Skin epidermis (tissue), 12 donors: ENCODE measurements around the gene FAM135A.

Experiments
- H3K27ac ChIP-seq, 21 experiments: fragments of 200-600 bp; sonication (generic) in 11 of 21; one replicate each; pipeline ENCODE4 v1.5.0; 2020; ENCODE audit warnings: mild to moderate bottlenecking in 3 of 21, inconsistent platforms in 2 of 21, moderate library complexity in 2 of 21
- H3K4me3 ChIP-seq, 7 experiments: fragments of 200-600 bp; sonication (generic) in 2 of 7; one replicate each; pipeline ENCODE4 v1.5.0; 2020; ENCODE audit warnings: inconsistent platforms in 2 of 7, mild to moderate bottlenecking in 2 of 7, moderate library complexity in 1 of 7

FAM135A gene

DNA sequence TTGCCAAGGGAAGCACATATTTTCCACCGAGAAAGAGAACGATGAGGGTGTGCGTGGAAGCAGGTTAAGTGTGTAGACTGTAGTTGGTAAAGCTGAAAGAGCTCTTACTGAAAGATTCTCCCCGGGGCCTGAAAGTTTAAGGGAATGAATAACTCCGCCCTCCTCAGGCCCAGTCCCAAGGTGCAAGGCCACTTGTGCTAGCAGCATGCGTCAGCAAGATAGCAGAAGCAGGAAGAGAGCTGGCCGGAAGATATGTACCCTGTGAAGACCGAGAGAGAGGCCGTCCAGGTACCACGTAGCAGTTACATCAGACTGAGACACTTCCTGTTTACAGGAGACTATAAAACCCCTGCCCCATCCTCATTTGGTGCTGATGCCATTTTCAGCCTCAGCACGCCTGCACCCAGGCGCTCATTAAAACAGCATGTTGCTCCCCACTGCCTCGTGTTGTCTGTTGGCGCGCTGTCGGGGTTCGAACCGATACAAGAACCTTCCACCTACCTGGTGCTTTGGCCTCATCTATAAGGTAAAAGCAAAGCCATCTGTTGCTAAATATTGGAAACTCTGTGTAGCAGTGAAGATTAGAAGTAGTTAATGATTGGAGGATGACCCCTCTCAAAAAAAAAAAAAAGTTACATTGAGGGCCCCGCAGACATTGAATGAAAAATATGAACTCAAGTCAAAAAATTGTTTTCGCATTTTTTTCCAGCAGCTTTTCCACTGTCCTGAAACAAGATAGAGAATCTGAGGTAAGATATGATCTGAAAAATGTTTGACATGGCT lies 18.6 kb upstream of the FAM135A start:
- Histone ChIP-seq H3K4me3 (no peak overlapping the region), H3K27ac (peak overlapping the region in 1 of 21 experiments; percentile 30)

DNA sequence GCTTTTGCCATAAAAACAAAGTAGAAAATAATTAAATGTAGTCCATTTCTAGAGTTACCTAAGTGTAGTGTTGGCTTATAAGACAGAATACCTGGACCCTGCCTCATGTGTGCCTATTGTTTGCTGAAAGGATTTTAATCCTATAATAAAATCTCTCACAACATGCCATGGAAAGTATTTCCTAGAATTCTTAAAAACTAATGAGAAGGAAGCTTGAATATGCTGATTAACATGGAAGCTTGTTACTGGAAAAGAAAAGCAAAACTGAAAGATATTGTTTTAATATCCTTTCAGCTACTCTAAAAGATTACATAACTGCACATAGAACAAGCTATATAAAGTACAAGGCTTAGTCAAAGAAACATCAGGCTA lies 18.0 kb upstream of the FAM135A start:
- Histone ChIP-seq H3K4me3 (no peak overlapping the region), H3K27ac (peak overlapping the region in 1 of 21 experiments; percentile 30)

GRCh38 chr6:70396163-70396562 lies 17.1 kb upstream of the FAM135A start:
- peak overlapping the region in 15 of 21 experiments; percentile 2 to 86 (median 55) for H3K27ac ChIP-seq
- H3K4me3 ChIP-seq = no peak overlapping the region

DNA sequence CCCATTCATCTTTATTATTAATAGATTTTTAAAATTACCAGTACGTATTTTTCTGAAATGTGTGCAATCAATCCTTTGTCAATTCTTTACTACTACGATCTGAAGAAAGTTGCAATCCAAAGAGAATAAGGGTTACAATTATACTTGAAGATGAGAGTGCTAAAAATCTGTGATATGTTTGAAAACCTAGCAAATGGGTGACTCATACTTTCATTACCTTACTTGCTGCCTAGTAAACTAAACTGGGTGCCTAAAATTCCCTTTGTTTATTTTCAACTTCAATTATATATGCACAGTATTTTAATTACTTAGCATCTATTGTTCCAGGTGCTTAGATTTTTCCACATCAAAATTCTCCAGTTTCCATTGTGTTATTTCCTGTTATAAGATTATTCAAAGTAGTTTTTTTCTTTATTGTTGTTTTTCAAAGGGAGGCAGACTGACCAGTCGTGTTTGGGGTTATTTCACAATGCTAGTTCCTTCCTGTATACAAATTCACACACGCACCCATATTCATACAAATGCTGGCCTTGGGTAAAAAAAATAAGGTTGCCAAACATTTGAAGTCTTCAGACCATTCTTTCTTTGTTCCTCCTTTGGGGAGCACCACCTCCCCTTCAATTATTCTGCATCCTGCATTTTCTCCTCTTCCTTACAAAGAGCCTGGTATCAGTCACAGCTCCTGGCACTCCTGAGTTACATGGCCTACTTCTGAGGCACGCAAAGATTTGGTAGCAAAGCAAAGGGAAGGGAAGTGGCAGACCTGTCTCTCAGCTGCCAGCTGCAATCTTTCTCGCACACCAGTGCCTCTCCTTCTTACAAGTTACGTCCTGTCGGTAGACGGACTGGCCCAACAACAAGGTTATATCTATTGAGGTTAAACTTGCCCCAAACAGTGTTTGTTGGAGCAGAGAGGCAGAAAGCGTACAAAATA lies 16.2 kb upstream of the FAM135A start:
- Histone ChIP-seq H3K4me3 (no peak overlapping the region), H3K27ac (peak overlapping the region in 20 of 21 experiments; percentile 11 to 86 (median 69))

- Histone ChIP-seq H3K27ac (peak overlapping the region in 19 of 21 experiments; percentile 22 to 86 (median 67)), H3K4me3 (no peak overlapping the region)
Observed at GRCh38 chr6:70398783-70399728, 14.3 kb upstream of the FAM135A start.

DNA sequence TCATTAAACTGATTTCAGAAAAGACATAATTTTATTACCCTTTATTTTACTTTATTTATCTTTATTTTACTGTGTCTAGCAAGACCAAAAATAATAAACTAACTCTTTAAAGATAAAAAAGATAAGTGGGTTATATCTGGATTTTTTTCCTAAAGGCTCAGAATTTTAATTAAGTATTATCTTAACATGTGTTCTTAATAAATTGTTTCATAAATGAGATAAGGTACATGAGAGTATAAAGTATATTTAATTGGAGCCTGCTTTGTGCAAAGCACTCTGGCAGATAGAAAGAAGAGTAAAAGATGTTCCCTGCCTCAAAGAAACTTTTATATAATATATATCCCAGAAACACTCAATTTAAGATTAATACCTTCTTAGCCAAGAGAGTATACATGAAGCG lies 8.7 kb upstream of the FAM135A start:
- no peak overlapping the region for H3K4me3 ChIP-seq
- no peak overlapping the region for H3K27ac ChIP-seq

GRCh38 chr6:70409216-70409615 lies 4.1 kb upstream of the FAM135A start:
- Histone ChIP-seq H3K27ac (no peak overlapping the region), H3K4me3 (no peak overlapping the region)

DNA sequence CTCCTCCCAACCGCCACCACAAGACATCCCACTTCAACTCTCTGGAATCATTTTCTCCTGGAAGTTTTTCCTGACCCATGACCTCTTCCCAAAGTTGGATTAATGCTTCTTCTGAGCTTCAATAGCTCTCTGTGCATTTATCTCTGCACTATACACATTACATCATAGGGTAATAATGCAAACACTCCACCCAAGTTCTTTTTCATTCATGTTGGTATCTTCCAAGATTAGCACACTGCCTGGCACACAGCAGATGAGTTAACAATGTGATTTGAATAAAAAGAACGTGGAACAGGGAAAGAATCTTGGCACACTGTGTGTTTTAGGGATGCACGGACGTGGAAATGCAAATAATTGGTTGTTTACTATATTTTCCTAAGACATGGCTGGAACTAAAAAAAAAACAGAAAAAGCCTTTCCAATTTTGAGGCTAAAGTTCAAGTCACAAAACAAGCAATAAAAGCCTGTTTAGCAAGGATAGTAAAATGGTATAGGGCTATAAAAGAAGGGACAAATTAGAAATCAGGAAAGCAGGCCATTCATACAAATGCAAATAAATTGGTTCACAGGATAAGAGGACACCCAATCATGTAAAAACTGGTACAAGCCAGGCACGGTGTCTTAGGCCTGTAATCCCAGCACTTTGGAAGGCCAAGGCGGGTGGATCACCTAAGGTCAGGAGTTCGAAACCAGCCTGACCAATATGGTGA lies 1.6 kb upstream of the FAM135A start:
- Histone ChIP-seq H3K4me3 (no peak overlapping the region), H3K27ac (no peak overlapping the region)

DNA sequence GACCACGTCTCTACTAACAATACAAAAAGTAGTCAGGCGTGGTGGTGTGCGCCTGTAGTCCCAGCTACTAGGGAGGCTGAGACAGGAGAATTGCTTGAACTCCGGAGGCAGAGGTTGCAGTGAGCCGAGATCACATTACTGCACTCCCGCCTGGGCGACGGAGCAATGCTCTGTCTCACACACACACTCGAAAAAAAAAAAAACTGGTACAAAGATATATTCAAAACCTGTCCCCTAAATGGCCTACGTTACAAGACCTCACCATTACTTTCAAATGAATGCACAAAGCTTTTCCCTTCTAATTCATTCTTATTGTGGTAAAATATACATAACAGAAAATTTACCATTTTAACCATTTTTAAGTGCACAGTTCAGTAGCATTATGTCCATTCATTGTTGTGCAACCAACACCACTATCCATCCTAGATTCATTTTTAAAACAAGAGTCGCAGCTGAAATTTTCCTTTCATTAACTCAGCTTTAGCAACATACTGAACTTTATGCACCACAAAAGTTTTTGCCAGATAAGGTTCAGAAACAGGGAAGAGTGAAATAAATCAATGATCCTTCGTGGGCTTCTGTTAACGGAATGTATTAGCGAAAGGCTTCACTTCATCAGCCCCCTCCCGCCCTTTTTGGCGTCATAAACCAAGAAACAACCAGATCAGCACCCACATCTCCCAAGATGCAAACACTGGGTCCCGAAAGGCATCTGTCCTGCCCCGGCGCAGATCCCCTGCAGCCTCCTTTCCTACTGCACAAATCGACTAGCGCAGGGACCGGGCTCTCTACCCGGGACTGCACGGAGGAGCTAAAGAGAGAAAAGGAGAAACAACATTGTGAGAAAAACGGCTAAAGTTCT lies 825 bp upstream of the FAM135A start:
- H3K27ac ChIP-seq = peak overlapping the region in 20 of 21 experiments; percentile 24 to 95 (median 88)
- peak overlapping the region; percentile 81 to 97 (median 89) for H3K4me3 ChIP-seq

- H3K27ac ChIP-seq = peak overlapping the region; percentile 27 to 95 (median 88)
- H3K4me3 ChIP-seq = peak overlapping the region; percentile 81 to 97 (median 89)
Observed at GRCh38 chr6:70413992-70414494, 735 bp downstream of the FAM135A start.

DNA sequence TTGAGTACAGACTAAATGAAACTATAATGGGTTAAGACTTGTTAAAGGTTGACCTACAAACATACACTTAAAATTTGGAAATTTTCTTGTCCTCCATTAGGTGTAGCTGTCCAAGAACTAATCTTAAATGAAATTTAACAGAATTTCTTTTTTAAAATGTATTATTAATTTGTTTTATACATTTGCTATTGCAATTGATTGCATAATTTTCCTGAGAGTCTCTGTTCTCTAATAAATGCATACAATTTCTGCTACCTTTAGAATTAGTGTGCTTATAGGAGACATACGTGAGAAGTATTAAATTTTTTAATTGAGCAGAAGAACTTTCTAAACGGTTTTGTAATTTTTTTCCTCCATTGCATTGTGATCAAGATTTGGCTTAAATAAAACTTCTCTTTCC lies 1.5 kb downstream of the FAM135A start:
- H3K27ac ChIP-seq = peak overlapping the region in 3 of 21 experiments; percentile 90 to 94 (median 90)

GRCh38 chr6:70415247-70415646 lies 1.9 kb downstream of the FAM135A start:
- Histone ChIP-seq H3K27ac (peak overlapping the region in 1 of 21 experiments; percentile 90), H3K4me3 (peak overlapping the region in 1 of 7 experiments; percentile 83)

More for the DNA sequence above, 1.5 kb downstream of the FAM135A start:
- peak overlapping the region in 4 of 7 experiments; percentile 83 to 97 (median 94) for H3K4me3 ChIP-seq

DNA sequence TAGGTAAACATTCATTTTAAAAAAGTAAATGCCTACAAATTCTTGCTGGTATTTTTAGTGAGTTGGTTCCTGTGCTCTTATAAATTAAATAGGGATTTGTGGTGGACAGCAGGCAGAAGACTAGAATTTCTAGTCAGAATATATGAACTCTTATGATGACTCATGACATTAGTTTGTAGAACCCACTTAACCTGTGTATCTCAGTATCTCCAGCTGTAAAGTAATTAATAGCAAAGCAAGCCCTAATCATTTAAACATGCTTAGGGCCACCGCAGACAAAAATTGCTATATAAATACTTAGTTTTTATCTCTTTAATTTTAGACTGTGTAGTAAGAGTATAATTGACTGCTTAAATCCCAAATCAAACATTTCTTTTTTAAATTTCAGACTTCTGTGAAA lies 2.4 kb downstream of the FAM135A start:
- Histone ChIP-seq H3K4me3 (no peak overlapping the region), H3K27ac (no peak overlapping the region)

GRCh38 chr6:70421509-70421908 lies 8.2 kb downstream of the FAM135A start:
- no peak overlapping the region for H3K4me3 ChIP-seq
- no peak overlapping the region for H3K27ac ChIP-seq

DNA sequence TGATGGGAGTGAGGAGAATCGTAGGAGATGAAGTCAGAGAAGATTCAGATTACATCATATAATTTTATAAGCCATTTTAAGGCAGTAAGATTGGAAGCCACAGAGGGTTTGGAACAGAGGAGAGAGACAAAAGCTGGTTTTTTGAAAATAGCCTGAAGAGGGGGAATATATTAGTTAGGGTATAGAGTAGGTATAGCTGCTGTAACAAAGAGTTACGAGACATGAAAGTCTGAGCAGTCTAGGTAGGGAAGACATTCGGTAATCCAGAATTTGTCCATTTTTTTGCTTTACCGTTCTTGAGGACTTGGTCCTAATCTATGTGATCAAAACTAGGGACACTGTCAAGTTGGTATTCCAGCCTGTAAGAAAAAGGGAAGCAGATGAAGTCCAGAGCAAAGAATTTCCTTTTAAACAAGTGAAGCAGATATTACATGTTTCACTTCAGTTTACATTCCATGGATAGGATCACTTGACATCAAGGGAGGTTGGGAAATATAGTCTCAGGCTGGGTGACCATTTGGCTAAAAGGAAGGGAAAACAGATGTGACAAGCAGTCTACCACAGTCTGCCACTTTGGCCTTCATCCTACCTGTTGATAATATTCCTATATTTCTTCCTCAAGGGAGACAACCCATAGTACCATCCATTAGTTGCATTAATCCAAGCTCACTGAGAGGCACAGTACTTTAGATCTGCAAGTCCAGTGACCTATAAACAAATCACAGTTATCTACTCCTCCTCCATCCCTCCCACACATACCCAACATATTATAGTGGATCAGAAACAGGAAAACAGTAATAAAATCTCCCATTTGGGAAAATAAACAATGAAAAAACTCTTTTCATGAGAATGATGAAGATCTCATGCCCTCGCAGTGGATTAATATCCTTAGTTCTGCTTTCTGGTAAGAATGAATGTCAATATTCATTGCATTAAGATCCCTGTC lies 10.2 kb downstream of the FAM135A start:
- H3K27ac ChIP-seq = no peak overlapping the region
- no peak overlapping the region for H3K4me3 ChIP-seq

DNA sequence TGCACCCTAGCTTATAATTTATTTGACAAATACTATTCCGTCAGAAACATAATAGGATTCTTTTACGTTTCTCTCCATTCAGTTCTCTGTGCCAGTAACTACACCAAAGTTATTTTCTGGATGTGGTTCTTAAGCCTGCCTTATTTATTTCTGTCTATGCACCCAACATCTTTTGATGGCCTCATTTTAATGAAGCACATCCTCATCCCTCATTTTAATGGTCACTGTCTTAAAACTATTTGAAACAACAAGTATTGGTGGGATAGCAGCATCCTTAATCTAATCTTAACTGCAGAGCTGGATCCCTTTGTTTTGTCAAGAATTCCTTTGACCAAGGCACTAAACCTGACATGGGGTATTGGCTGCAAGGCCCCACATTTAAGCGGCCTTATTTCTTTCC lies 11.0 kb downstream of the FAM135A start:
- H3K4me3 ChIP-seq = no peak overlapping the region
- H3K27ac ChIP-seq = no peak overlapping the region

DNA sequence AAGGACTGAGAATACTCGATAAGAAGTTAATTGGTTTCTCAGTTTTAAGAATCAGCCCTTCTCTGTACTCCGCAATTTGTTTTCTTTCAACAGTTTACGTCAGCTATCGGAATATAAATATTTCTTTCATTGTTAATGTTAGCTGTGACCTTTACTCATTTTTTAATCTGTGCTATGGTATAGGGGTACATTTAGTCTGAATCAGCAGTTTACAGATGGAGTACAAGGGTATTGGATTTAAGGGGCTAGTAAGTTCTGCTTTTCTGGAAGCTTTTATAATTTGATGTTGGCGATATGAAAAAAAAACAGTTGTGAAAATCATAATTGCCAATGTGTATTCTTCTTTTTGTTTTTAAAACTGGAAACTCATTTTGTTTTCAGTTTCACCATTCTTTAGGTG lies 23.0 kb downstream of the FAM135A start:
- Histone ChIP-seq H3K4me3 (no peak overlapping the region), H3K27ac (no peak overlapping the region)
